IMR-90 (cell line): ENCODE measurements around the gene SLAMF1. TPM values are rescaled to one million over a fixed set of nuclear protein-coding genes. Genes with fewer than 3 reads are reported as not detected.

ENCODE experiments used
- ATAC-seq: fragments of 200-7000 bp; cut with Tn5 transposase; 2 replicates; pipeline ENCODE4 v1.9.1; 2020; ENCODE audit warnings: low read depth, mild to moderate bottlenecking, moderate library complexity
- BruUV-seq: library from RNA; stranded (reverse); fragments of 400-500 nt; replicated peaks from 2 replicates; lab custom pipeline; 2021; lab: Mats Ljungman, UMichigan
- CTCF ChIA-PET: fragments of 300-600 bp; formaldehyde crosslinking; extraction: SDS; loops from one replicate; lab custom pipeline; 2021; ENCODE audit warnings: antibody characterized with exemption; lab: Yijun Ruan, JAX
- POLR2A ChIA-PET: fragments of 300-600 bp; sonication (Branson Sonifier 250); formaldehyde crosslinking; loops from one replicate; lab custom pipeline; 2022; ENCODE audit warnings: antibody characterized with exemption; ENCODE audit not compliant: unreplicated experiment; lab: Charles Lee
- DNase-seq: peaks from one replicate; pipeline ENCODE4 v3.0.0; 2013
- H2AFZ ChIP-seq: replicated peaks from 2 replicates; pipeline ENCODE3; 2013; ENCODE audit warnings: low read length, mild to moderate bottlenecking; ENCODE audit not compliant: poor library complexity
- H2AK5ac ChIP-seq: 2 replicates; pipeline ENCODE4 v1.6.1; 2013; ENCODE audit warnings: low read depth, low read length, inconsistent platforms
- H2AK9ac ChIP-seq: replicated peaks from 2 replicates; pipeline ENCODE3; 2013; ENCODE audit warnings: mild to moderate bottlenecking, low read depth, low read length, moderate library complexity; ENCODE audit not compliant: poor library complexity
- H2BK120ac ChIP-seq: 2 replicates; pipeline ENCODE4 v1.6.1; 2013; ENCODE audit warnings: low read depth, low read length, inconsistent platforms
- H2BK15ac ChIP-seq: 3 replicates; pipeline ENCODE4 v1.6.1; 2013; ENCODE audit warnings: low read depth, low read length, inconsistent platforms
- H2BK20ac ChIP-seq: 2 replicates; pipeline ENCODE4 v1.6.1; 2013; ENCODE audit warnings: low read depth, mild to moderate bottlenecking, inconsistent platforms, low read length, moderate library complexity
- H2BK5ac ChIP-seq: 2 replicates; pipeline ENCODE4 v1.6.1; 2013; ENCODE audit warnings: mild to moderate bottlenecking, low read depth, low read length, inconsistent platforms; ENCODE audit not compliant: poor library complexity, severe bottlenecking
- H3K14ac ChIP-seq: replicated peaks from 2 replicates; pipeline ENCODE4 v1.6.1; 2013; ENCODE audit warnings: low read depth, low read length, inconsistent platforms
- H3K18ac ChIP-seq: 2 replicates; pipeline ENCODE4 v1.6.1; 2013; ENCODE audit warnings: low read depth, low read length, control low read depth
- H3K23ac ChIP-seq: 2 replicates; pipeline ENCODE4 v1.6.1; 2013; ENCODE audit warnings: low read depth, low read length, inconsistent platforms
- H3K27ac ChIP-seq: 2 replicates; pipeline ENCODE4 v1.5.1; 2013; ENCODE audit warnings: mild to moderate bottlenecking, control low read depth, low read length; ENCODE audit not compliant: insufficient read depth
- H3K27me3 ChIP-seq: 2 replicates; pipeline ENCODE4 v1.6.1; 2013; ENCODE audit warnings: low read length; ENCODE audit not compliant: control insufficient read depth, insufficient read depth
- H3K36me3 ChIP-seq: 2 replicates; pipeline ENCODE4 v1.6.1; 2013; ENCODE audit warnings: low read length, mixed read lengths; ENCODE audit not compliant: control insufficient read depth, insufficient read depth
- H3K4ac ChIP-seq: 2 replicates; pipeline ENCODE4 v1.6.1; 2013; ENCODE audit warnings: low read depth, low read length, inconsistent platforms
- H3K4me1 ChIP-seq: 2 replicates; pipeline ENCODE4 v1.6.1; 2013; ENCODE audit warnings: low read length, mixed read lengths; ENCODE audit not compliant: control insufficient read depth, insufficient read depth
- H3K4me2 ChIP-seq: 2 replicates; pipeline ENCODE4 v1.6.1; 2013; ENCODE audit warnings: low read depth, mild to moderate bottlenecking, control low read depth, low read length, moderate library complexity
- H3K4me3 ChIP-seq: 2 replicates; pipeline ENCODE4 v1.5.1; 2013; ENCODE audit warnings: low read depth, mild to moderate bottlenecking, control low read depth, low read length, moderate library complexity; ENCODE audit not compliant: insufficient read depth
- H3K56ac ChIP-seq: 2 replicates; pipeline ENCODE4 v1.6.1; 2013; ENCODE audit warnings: low read length, inconsistent platforms; ENCODE audit not compliant: insufficient read depth; ENCODE audit errors: extremely low read depth
- H3K79me1 ChIP-seq, 2 experiments: 2 replicates each; pipeline ENCODE4 v1.6.1; 2013; ENCODE audit warnings: low read length in 2 of 2, inconsistent platforms in 1 of 2, low read depth in 1 of 2
- H3K9ac ChIP-seq: 2 replicates; pipeline ENCODE4 v1.6.1; 2013; ENCODE audit warnings: low read depth, low read length, control low read depth
- H3K9me1 ChIP-seq: 2 replicates; pipeline ENCODE4 v1.6.1; 2013; ENCODE audit warnings: low read length, inconsistent platforms; ENCODE audit not compliant: insufficient read depth
- H3K9me3 ChIP-seq: 2 replicates; pipeline ENCODE4 v1.6.1; 2013; ENCODE audit warnings: low read length; ENCODE audit not compliant: control insufficient read depth, insufficient read depth
- H4K20me1 ChIP-seq: 2 replicates; pipeline ENCODE4 v1.6.1; 2013; ENCODE audit warnings: low read length, inconsistent platforms; ENCODE audit not compliant: insufficient read depth
- H4K5ac ChIP-seq: 2 replicates; pipeline ENCODE4 v1.6.1; 2013; ENCODE audit warnings: mild to moderate bottlenecking, low read depth, low read length, control low read depth
- H4K8ac ChIP-seq, 2 experiments: 2 replicates each; pipeline ENCODE4 v1.6.1; 2013; ENCODE audit warnings: low read depth in 2 of 2, low read length in 2 of 2, control low read depth in 1 of 2, inconsistent platforms in 1 of 2
- H4K91ac ChIP-seq: 2 replicates; pipeline ENCODE4 v1.6.1; 2013; ENCODE audit warnings: low read depth, low read length, inconsistent platforms; ENCODE audit not compliant: insufficient read depth
- BHLHE40 ChIP-seq: fragments of 150-350 bp; IDR thresholded peaks from 2 replicates; pipeline ENCODE4 v1.6.1; 2016; ENCODE audit warnings: mild to moderate bottlenecking, low read depth, low read length
- CHD1 ChIP-seq: IDR thresholded peaks from 2 replicates; pipeline ENCODE4 v1.6.1; 2012; ENCODE audit warnings: low read depth, low read length, improper control_type of control experiment
- FOS ChIP-seq: fragments of 150-350 bp; IDR thresholded peaks from 2 replicates; pipeline ENCODE4 v1.6.1; 2016; ENCODE audit warnings: low read depth, low read length
- dilution Hi-C: fragments of 300-500 bp; cut with HindIII; formaldehyde crosslinking; loops from one replicate; pipeline ENCODE4 v1.14.3; 2018; ENCODE audit warnings: low sequenced_read_pairs; ENCODE audit not compliant: unreplicated experiment
- in situ Hi-C: fragments of 300-500 bp; cut with MboI; formaldehyde crosslinking; loops from 3 replicates; pipeline ENCODE4 v1.14.3; 2019; ENCODE audit warnings: low sequenced_read_pairs, inconsistent platforms, mixed read lengths
- intact Hi-C: fragments of 100-400 bp; cut with micrococcal nuclease; formaldehyde crosslinking; loops from 2 replicates; pipeline ENCODE4 v1.10.0; 2022
- polyA plus RNA-seq, 3 experiments: library from polyadenylated mRNA; depleted of rRNA; stranded (reverse); fragments of >200 nt; gene quantifications; 2 replicates each; pipeline ENCODE4 v1.2.3, GENCODE V29; 2012; ENCODE audit warnings: low replicate concordance in 1 of 3
- total RNA-seq: library from RNA; depleted of rRNA; stranded (reverse); fragments of >200 nt; gene quantifications from 2 replicates; pipeline ENCODE4 v1.2.3, GENCODE V29; 2012
- TF ChIP-seq, protein P1 (sequence below): fragments of 150-350 bp; IDR thresholded peaks from 2 replicates; pipeline ENCODE4 v1.6.1; 2017; ENCODE audit warnings: mild to moderate bottlenecking, antibody characterized with exemption, low read length, low read depth

The SLAMF1 gene
- total and polyA plus RNA-seq, 2 of the 4 experiments (the other 2 are of a cell fraction), result not detected

DNA sequence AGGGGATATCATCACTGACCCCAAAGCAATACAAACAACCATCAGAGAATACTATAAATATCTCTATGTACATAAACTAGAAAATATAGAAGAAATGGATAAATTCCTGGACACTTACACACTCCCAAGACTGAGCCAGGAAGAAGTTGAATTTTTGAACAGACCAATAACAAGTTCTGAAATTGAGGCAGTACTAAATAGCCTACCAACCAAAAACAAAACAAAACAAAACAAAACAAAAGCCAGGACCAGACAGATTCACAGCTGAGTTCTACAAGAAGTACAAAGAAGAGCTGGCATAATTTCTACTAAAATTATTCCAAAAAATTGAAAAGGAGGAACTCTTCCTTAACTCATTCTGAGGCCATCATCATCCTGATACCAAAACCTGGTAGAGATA, 86.0 kb downstream of the SLAMF1 start:
- H3K14ac ChIP-seq, result no peak overlapping the region
- no peak overlapping the region for H3K4me2 ChIP-seq
- intact Hi-C loops (no loop called here), dilution Hi-C loops (no loop called here), in situ Hi-C loops (no loop called here)
- H3K4me3 ChIP-seq, result no peak overlapping the region
- no peak overlapping the region for H3K23ac ChIP-seq
- H2BK20ac ChIP-seq, result no peak overlapping the region
- no peaks in the 10 kb centered on the region for H3K9me3 ChIP-seq
- TF ChIP-seq FOS (no peak), CHD1 (no peak), BHLHE40 (no peak)
- TF ChIP-seq, protein P1, sequence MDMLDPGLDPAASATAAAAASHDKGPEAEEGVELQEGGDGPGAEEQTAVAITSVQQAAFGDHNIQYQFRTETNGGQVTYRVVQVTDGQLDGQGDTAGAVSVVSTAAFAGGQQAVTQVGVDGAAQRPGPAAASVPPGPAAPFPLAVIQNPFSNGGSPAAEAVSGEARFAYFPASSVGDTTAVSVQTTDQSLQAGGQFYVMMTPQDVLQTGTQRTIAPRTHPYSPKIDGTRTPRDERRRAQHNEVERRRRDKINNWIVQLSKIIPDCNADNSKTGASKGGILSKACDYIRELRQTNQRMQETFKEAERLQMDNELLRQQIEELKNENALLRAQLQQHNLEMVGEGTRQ, result no peak
- H3K36me3 ChIP-seq, result no peaks in the 10 kb centered on the region
- H2BK120ac ChIP-seq, result no peak overlapping the region
- H3K4ac ChIP-seq, result no peak overlapping the region
- H2BK15ac ChIP-seq, result no peak overlapping the region
- no TSS peak for BruUV-seq
- no peak overlapping the region for H2AK5ac ChIP-seq
- ATAC-seq, result no peak
- H2AK9ac ChIP-seq, result no peak overlapping the region
- no peaks in the 10 kb centered on the region for H3K9me1 ChIP-seq
- no peaks in the 10 kb centered on the region for H3K27me3 ChIP-seq
- H3K9ac ChIP-seq, result no peak overlapping the region
- no peaks in the 10 kb centered on the region for H4K20me1 ChIP-seq
- no peak overlapping the region for H4K5ac ChIP-seq
- no peaks in the 10 kb centered on the region for H3K79me1 ChIP-seq
- no peak overlapping the region for H3K27ac ChIP-seq
- H3K56ac ChIP-seq, result no peak overlapping the region
- no peak overlapping the region for H4K91ac ChIP-seq
- no peaks in the 10 kb centered on the region for H3K4me1 ChIP-seq
- no peak for DNase-seq
- H4K8ac ChIP-seq, result no peak overlapping the region
- H2BK5ac ChIP-seq, result no peak overlapping the region
- no peak overlapping the region for H2AFZ ChIP-seq
- H3K18ac ChIP-seq, result no peak overlapping the region
- ChIA-PET POLR2A (no interaction called here), CTCF (no interaction called here)
